Prostate gland (tissue), 2 donors: ENCODE data around the gene NAA10. TPM values are rescaled to one million over a fixed set of nuclear protein-coding genes. Genes with fewer than 3 reads are reported as not detected.

Experiments
- DNase-seq: peaks from one replicate; pipeline ENCODE4 v3.0.0-alpha.2; 2019; ENCODE audit warnings: low spot score
- H3K27ac ChIP-seq, 2 donors: fragments of 200-600 bp; sonication (generic); 2 replicates each; pipeline ENCODE4 v1.5.1; 2017 to 2019
- H3K27me3 ChIP-seq: fragments of 200-600 bp; sonication (generic); replicated peaks from 2 replicates; pipeline ENCODE4 v1.5.1; 2019; ENCODE audit not compliant: insufficient read depth
- H3K36me3 ChIP-seq, 2 donors: fragments of 200-600 bp; sonication (generic); 1 replicate in 1 of 2; 2 replicates in 1 of 2; pipeline versions ENCODE4 v1.5.1 to v1.8.1; 2017 to 2019
- H3K4me1 ChIP-seq: fragments of 200-600 bp; sonication (generic); replicated peaks from 2 replicates; pipeline ENCODE4 v1.5.1; 2019
- H3K4me3 ChIP-seq, 2 donors: fragments of 200-600 bp; sonication (generic); 2 replicates each; pipeline ENCODE4 v1.5.1; 2017 to 2019
- H3K9me3 ChIP-seq: fragments of 200-600 bp; sonication (generic); 2 replicates; pipeline ENCODE4 v1.5.1; 2017
- POLR2A ChIP-seq: fragments of 450-650 bp; IDR thresholded peaks from one replicate; pipeline ENCODE4 v1.6.1; 2016; ENCODE audit warnings: antibody characterized with exemption, mild to moderate bottlenecking
- POLR2AphosphoS5 ChIP-seq: sonication (generic); formaldehyde crosslinking; IDR thresholded peaks from one replicate; pipeline ENCODE4 v1.6.1; 2017; ENCODE audit warnings: antibody characterized with exemption
- WGBS: methylation state at CpG from one replicate; pipeline ENCODE4 v1.1.5; 2018; 5-methylcytosine and 5-hydroxymethylcytosine counted together
- intact Hi-C: fragments of 100-400 bp; cut with DNase I; formaldehyde crosslinking; loops from one replicate; pipeline ENCODE4 v1.14.2; 2022
- total RNA-seq, 2 donors: library from RNA; depleted of rRNA; stranded (reverse); fragments of >200 nt; gene quantifications; one replicate each; pipeline ENCODE4 v1.1.0, GENCODE V29; 2016
- TF ChIP-seq, protein P1 (sequence below), 4 experiments: fragments of 200-600 bp in 2 of 4; fragments of 450-650 bp in 2 of 4; sonication (generic) in 2 of 4; IDR thresholded peaks; 1 replicate in 3 of 4; 2 replicates in 1 of 4; pipeline ENCODE4 v1.5.1; 2016 to 2019; ENCODE audit warnings: antibody characterized with exemption in 4 of 4, mild to moderate bottlenecking in 2 of 4, moderate library complexity in 2 of 4

The NAA10 gene
- total RNA-seq, 2 donors from 2014 or later, result 47.5 to 64.9 TPM

DNA sequence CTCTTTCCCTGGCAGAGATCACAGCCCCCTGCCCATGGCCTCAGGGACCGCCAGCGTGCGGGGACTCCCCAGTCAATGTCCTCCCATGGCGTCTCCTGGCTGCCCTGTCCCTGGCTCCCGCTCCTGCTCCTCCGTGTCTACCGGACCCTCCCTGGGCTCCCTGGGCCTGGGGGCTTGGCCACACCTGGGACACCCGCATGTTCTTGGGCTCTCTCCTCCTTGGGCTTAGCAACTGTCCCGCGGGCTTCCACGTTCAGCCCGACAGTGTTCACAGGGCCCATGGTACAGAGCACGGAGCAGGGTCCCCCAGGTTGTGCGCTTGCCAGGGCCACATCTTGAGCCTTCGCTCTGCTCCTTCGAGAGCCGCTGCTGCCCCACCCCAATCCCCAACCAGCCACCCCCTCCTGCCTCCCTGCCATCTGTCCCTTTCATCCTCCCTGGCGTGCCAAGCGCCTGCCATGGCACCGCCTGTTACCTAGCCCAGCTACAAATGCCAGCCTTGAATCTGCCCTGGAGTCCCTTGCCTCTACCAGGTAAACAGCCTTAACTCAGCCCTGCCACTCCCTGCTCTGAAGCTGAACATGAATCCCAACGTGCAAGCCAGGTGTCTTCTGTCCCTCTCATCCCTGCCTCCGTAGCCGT lies 26.5 kb downstream of the NAA10 start:
- H3K27me3 ChIP-seq, result no peaks in the 10 kb centered on the region
- H3K4me3 ChIP-seq, result no peak overlapping the region
- TF ChIP-seq POLR2A (no peak), POLR2AphosphoS5 (no peak)
- TF ChIP-seq, protein P1, sequence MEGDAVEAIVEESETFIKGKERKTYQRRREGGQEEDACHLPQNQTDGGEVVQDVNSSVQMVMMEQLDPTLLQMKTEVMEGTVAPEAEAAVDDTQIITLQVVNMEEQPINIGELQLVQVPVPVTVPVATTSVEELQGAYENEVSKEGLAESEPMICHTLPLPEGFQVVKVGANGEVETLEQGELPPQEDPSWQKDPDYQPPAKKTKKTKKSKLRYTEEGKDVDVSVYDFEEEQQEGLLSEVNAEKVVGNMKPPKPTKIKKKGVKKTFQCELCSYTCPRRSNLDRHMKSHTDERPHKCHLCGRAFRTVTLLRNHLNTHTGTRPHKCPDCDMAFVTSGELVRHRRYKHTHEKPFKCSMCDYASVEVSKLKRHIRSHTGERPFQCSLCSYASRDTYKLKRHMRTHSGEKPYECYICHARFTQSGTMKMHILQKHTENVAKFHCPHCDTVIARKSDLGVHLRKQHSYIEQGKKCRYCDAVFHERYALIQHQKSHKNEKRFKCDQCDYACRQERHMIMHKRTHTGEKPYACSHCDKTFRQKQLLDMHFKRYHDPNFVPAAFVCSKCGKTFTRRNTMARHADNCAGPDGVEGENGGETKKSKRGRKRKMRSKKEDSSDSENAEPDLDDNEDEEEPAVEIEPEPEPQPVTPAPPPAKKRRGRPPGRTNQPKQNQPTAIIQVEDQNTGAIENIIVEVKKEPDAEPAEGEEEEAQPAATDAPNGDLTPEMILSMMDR (IDR thresholded peaks at IDR 0.05), result no peak
- H3K36me3 ChIP-seq, result no peaks in the 10 kb centered on the region
- intact Hi-C loops, result no loop called here
- no peak for DNase-seq
- no peak overlapping the region for H3K27ac ChIP-seq
- no peaks in the 10 kb centered on the region for H3K9me3 ChIP-seq
- H3K4me1 ChIP-seq, result no peaks in the 10 kb centered on the region
- 89% methylated on average over 22 of the region's 23 CpGs for WGBS

DNA sequence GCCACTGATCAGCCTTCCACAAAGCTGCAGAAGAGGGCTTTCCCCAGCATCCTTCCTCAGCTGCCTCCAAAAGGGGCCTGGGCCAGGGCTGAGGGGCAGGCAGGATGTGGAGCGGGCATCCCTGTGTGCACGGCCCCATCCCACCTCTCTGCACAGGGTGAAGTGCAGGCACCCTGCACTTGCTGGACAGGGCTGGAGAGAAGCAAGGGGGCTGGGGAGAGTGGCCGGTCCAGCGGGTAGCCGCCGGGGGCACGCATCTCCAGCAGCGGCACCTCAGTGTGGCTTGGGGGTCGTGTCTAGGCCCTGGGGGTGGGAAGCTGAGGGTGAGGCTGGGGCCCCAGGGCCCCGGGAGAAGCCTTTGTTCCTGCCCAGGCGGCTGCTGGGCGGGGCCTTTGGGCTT lies 27.4 kb downstream of the NAA10 start:
- Histone ChIP-seq H3K27me3 (no peaks in the 10 kb centered on the region), H3K27ac (no peak overlapping the region), H3K36me3 (no peaks in the 10 kb centered on the region), H3K9me3 (no peaks in the 10 kb centered on the region), H3K4me1 (no peaks in the 10 kb centered on the region), H3K4me3 (no peak overlapping the region)
- no peak for DNase-seq
- TF ChIP-seq POLR2AphosphoS5 (no peak), POLR2A (no peak)
- TF ChIP-seq, protein P1 (IDR thresholded peaks at IDR 0.05), result no peak
- intact Hi-C loops, result no loop called here
- 83% methylated on average over 10 of the region's 12 CpGs for WGBS

DNA sequence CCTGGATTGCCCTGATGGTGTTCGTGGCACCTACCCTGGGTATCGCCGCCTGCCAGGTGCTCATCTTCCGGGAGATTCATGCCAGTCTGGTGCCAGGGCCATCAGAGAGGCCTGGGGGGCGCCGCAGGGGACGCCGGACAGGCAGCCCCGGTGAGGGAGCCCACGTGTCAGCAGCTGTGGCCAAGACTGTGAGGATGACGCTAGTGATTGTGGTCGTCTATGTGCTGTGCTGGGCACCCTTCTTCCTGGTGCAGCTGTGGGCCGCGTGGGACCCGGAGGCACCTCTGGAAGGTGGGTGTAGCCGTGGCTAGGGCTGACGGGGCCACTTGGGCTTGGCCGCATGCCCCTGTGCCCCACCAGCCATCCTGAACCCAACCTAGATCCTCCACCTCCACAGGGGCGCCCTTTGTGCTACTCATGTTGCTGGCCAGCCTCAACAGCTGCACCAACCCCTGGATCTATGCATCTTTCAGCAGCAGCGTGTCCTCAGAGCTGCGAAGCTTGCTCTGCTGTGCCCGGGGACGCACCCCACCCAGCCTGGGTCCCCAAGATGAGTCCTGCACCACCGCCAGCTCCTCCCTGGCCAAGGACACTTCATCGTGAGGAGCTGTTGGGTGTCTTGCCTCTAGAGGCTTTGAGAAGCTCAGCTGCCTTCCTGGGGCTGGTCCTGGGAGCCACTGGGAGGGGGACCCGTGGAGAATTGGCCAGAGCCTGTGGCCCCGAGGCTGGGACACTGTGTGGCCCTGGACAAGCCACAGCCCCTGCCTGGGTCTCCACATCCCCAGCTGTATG lies 28.5 kb downstream of the NAA10 start:
- 78% methylated on average over 13 of the region's 27 CpGs for WGBS
- Histone ChIP-seq H3K27me3 (no peaks in the 10 kb centered on the region), H3K36me3 (no peaks in the 10 kb centered on the region), H3K4me3 (no peak overlapping the region), H3K4me1 (no peaks in the 10 kb centered on the region), H3K9me3 (no peaks in the 10 kb centered on the region), H3K27ac (no peak overlapping the region)
- intact Hi-C loops, result no loop called here
- TF ChIP-seq POLR2AphosphoS5 (no peak), POLR2A (no peak)
- TF ChIP-seq, protein P1 (IDR thresholded peaks at IDR 0.05), result no peak
- no peak for DNase-seq

DNA sequence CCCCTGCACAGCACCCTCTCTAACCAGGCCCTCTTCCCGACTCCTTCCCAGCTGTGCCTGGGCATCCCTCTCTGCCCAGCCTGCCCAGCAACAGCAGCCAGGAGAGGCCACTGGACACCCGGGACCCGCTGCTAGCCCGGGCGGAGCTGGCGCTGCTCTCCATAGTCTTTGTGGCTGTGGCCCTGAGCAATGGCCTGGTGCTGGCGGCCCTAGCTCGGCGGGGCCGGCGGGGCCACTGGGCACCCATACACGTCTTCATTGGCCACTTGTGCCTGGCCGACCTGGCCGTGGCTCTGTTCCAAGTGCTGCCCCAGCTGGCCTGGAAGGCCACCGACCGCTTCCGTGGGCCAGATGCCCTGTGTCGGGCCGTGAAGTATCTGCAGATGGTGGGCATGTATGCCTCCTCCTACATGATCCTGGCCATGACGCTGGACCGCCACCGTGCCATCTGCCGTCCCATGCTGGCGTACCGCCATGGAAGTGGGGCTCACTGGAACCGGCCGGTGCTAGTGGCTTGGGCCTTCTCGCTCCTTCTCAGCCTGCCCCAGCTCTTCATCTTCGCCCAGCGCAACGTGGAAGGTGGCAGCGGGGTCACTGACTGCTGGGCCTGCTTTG lies 29.2 kb downstream of the NAA10 start:
- Histone ChIP-seq H3K27me3 (no peaks in the 10 kb centered on the region), H3K9me3 (no peaks in the 10 kb centered on the region), H3K27ac (no peak overlapping the region), H3K4me1 (no peaks in the 10 kb centered on the region), H3K36me3 (no peaks in the 10 kb centered on the region), H3K4me3 (no peak overlapping the region)
- intact Hi-C loops, result no loop called here
- WGBS, result no CpG with 5 or more reads among the region's 32 CpGs
- no peak for DNase-seq
- TF ChIP-seq, protein P1 (IDR thresholded peaks at IDR 0.05), result no peak
- TF ChIP-seq POLR2AphosphoS5 (no peak), POLR2A (no peak)
